Measurements from ENCODE around the gene SLC41A1.

Gene SLC41A1

GRCh38 chr1:205785446-205785845, 27.6 kb downstream of the SLC41A1 start:
- DNase-seq = no peak

DNA sequence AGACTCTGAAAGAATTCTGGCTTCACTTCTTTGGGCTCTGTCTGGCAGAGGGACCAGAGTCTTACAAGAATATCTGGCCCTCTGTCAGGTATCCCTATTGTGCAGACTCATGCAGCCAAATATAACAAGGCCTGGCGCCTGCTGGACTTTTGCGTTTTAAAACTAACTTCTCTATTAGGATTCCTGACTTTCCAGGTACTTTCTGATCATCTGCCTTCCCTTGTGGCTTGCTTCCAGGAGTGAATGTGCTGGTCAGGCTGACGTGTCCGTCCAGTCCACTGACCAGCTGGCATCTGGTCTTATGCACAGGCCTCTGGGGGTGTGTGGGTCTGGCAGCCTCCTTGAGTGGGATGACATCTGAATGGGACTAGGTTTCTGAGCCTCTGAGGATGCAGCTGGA, 29.1 kb downstream of the SLC41A1 start:
- no peak for DNase-seq

- no peak for DNase-seq
Observed at GRCh38 chr1:205783433-205783795, 29.6 kb downstream of the SLC41A1 start.

DNA sequence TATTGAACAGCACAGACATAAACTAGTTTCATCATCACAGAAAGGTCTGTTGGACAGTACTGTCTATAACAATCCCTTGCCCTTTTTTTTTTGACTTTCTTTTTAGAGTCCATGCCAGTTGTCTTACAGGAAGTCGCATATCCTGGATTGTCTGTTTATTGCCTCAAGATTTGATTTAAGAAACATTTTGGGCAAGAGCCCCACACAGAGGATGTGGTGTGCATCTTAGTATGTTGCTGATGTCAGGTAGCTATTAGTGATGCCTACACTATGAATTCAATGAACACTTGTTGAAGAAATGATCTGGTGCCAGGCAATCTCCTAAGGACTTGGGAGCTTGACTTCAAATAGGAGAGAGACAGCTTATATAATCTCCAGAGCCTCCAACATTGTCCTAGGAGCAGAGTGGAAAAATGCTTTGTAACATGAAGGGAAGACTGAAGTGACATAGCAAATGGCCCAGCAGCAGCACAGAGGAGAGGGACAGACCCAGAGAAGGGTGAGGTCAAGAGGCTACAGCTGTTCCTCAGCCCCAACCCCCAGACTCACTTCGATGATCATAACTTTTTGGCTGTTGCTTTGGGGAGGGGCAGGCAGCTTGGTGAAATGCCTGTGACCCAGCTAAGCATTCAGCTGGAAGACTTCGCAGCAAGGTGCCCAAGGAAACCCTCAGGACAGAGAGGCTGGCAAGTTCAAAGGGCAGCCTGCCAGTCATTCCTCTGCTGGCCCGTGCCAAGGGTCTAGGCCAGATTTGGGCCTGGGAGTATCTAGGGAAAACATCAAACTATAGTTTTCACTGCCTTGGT, 30.2 kb downstream of the SLC41A1 start:
- no peak for DNase-seq

GRCh38 chr1:205780335-205780734, 32.7 kb downstream of the SLC41A1 start:
- no peak for DNase-seq

DNA sequence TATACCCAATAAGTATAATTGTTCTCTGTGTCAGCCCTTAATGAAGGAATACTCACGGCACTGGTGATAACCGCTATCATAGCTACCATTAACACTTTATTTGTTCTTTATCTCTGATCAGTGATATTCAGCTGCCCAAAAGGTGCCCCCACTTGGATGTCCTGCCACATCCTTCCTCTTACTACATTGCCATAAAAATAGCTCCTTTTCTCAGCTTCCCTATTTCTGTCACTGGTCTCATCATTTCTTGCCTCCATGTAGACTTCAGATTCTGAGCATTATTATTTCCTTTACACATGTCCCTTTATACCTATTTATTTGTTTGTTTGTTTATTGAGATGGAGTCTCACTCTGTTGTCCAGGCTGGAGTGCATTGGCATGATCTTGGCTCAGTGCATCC, 35.0 kb downstream of the SLC41A1 start:
- no peak for DNase-seq

DNA sequence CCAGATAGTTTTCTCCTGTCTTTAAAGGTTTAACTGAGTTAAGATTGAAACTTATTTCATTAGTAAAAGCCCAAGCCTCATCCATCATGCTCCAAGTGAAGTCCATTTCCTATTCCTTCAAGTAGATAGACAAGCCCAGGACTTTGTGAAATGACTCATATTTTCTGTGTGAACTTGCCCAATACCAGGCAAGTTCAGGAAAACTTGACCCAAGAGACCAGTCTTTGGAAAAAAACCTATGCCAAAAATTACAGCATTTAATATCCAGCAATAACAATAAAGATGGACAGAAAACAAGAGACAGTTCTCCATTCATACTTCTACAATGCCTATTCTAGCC, 37.3 kb downstream of the SLC41A1 start:
- no peak for DNase-seq

GRCh38 chr1:205775015-205775716, 37.8 kb downstream of the SLC41A1 start, which contains the start of gene RAB29:
Gene RAB29 (minus strand): TSS chr1:205775482. CDS start chr1:205774956, 526 bp downstream.
- peak; percentile 81 for DNase-seq

- peak; percentile 59 for DNase-seq
Observed at GRCh38 chr1:205774198-205775014, 38.6 kb downstream of the SLC41A1 start.

DNA sequence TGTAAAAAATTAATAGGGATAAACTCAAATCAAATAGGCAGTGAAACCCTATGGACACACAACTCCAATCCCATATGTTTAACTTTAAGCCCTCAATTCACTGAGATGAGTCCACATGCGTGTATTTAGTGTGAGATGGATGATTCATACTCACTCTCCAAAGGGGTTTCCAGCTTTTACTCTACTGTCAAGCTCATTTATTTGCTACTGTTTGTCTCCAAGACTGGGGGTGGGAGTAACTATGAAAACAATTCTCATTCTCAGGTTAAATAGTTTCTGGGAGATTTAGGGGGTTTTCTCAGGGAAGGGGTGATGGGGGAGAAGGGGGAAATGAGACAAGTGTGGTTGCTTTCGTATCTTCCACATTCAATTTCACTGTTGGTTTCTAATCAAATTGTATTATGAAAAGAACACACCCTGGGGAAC, 40.4 kb downstream of the SLC41A1 start:
- DNase-seq = no peak

DNA sequence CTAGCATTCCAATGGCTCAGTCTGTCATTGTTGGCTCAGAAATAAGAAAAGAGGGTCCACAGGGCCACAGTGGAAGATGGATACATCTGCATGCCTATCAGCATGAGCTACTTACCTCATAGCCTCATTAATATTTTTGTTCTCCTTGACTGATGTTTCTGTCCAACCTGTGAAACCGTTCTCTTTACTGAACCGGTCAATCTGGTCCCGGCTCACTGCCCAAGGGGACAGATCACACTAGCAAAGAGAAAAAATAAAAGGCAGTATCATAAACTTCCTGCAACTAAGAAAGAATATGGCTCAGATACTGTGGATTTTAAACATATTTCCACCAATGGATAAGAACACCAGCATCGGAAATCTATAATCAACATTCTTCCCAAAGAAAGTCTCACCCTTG, 42.4 kb downstream of the SLC41A1 start:
- no peak for DNase-seq

DNA sequence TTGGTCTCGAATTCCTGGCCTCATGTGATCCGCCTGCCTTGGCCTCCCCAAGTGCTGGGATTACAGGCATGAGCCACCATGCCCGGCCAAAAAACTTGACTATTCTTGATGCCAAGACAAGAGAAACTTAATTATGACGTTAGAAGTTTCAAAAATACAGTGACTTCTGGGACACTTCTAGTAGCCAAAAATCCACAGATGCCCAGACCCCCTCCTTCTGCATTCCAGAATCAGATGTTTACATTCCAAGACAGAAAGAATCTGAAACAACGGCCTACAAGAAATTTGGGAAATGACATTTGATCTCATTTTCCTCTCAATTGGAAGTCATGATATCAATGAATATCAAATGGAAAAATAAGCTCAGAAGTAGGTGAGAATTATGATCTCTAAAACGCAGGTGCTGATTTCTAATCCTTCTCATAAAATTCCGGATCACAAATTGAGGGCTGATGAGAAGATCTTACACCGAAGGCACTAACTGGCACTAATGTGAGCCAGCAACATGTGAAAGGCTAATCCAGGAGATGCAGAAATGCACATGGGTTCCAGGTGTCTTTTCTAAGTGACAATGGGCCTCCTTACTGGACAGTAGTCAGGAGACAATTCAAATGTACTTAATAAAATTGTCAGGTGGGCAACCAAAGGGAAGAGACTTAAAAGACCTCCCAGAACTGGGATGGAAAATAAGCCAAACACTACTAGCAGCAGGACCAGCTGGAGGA, 43.2 kb downstream of the SLC41A1 start:
- no peak for DNase-seq

- no peak for DNase-seq
Observed at GRCh38 chr1:205767248-205767647, 45.8 kb downstream of the SLC41A1 start.

DNA sequence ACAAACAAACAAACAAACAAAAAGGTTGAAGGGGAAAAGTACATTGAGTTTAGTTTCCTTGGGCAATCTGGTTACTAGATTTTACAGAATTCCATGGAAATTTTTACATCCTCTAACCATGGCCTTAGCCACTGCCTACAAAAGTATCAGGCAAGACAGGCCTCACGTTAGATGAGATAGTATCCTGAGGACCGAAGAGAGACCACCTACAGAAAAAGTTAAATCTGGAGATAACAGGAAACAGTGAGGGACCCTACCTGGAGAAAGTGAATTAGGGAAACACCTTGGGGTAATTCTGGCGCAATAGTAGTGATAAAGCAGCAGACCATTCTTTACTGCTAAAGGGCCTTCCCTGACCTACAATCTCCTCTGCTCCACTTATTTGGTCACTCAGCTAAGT, 46.4 kb downstream of the SLC41A1 start:
- DNase-seq = no peak

DNA sequence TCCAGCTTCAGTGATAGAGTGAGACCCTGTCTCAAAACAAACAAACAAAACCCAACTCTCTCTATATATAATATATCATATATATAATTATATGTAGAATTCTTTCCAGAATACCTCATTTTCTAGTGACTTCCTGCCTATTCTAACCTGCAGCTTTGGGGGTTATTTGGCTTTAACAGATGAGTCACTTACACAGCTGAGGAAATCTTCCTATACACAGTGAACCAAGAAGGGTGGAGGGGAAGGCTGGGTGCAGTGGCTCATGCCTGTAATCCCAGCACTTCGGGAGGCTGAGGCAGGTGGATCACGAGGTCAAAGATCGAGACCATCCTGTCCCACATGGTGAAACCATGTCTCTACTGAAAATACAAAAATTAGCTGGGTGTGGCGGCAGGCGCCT, 47.0 kb downstream of the SLC41A1 start:
- no peak for DNase-seq

DNA sequence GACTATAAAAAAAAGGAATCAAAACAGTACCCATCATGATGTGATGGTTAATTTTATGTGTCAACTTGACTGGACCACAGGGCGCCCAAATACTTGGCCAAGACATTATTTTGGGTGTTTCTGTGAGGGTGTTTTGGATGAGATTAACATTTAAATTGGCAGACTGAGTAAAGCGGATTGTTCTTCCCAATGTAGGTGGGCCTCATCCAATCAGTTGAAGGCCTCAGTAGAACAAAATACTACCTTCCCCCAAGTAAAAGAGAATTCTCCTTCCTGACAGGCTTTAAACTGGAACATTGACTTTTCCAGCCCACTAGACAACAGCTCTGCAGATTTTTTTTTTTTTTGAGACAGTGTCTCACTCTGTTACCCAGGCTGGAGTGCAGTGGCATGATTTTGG, 48.4 kb downstream of the SLC41A1 start:
- DNase-seq = no peak

DNA sequence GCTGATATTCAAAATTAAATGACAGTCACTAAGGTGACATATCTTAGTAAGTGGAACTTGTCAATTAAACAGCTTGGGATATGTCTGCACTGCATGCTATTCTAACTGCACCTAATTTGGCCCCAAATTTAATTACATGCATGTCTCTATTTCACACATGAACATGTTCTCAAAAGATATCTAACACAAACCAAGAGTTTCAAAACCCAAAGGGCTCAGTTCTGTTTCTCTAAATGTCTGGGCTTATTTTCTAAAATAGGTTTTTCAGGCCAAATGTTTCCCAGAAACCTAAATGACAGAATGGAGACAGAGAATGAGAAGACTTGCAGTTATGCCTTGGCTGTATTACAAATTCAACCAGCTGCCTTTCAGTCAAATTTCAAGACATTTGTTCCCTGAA, 49.0 kb downstream of the SLC41A1 start:
- no peak for DNase-seq

DNA sequence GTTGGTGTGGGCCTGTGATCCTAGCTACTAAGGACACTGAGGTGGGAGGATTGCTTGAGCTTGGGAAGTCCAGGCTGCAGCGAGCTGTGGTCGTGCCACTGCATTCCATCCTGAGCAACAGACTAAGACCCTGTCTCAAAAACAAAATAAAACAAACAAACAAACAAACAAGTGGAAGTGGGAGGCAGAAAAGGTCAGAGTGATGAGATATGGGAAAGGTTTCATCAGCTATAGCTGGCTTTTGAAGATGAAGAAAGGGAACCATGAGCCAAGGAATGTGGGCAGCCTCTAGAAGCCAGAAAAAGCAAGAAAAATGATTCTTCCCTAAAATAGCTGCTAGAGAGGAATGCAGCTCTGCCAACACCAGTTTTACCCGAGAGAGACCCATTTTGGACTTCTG, 52.4 kb downstream of the SLC41A1 start:
- DNase-seq = no peak

DNA sequence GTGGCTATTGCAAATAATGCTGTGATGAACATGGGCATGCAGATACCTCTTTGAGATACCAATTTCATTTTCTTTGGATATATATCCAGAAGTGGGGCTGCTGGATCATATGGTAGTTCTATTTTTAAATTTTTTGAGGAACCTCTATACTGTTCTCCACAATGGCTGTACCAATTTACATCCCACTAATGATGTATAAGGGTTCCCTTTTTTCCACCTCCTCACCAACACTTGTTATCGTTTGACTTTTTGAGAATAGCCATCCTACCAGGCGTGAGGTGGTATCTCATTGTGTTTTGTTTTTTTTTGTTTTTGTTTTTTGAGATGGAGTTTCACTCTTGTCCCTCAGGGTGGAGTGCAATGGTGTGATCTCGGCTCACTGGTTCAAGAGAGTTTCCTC, 56.4 kb downstream of the SLC41A1 start:
- DNase-seq = no peak

DNA sequence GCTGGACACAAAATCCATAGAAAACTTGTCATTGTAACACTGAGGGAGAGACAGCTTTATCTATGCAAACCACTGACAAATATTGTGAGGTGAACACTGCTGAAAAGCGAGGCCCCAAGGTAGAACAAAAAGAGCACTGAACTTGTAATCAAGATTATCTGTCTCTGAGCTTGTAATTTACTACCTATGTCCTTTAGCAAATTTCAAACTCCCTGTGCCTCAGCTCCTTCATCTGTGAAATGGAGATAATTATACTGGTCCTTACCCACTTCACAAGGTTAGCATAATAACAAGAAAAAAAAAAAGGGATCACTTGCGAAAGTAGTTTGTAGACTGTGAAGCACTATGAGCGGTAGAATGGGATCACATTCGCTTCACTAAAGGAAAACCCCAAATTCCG, 58.1 kb downstream of the SLC41A1 start:
- no peak for DNase-seq

DNA sequence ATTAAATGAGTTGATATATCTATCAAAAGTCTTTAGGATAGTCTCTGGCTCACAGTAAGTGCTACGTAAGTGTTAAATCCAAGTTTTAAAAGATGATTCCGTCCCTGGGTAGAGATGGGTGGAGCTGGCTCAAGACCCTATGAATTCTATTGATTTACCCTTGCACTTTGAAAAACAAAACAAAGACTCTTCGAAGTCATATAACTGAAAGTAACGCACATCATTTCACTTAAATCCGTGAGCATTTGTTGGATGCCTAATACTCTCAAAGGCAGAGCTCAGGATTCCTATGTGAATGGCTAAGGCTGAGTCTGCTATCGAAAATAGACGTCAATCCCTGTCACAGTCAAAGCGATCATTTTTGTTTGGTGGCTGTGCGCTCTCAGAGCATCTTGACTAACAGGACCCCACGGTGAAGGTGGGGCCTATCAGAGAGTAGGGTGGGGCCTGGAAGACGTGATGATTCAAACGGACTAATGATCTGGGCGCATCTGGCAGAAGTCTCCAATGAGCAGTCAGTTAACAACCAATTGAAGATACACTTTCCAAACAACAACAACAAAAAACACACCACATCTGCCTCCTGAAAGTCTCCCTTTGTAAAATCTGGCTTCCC, 61.9 kb downstream of the SLC41A1 start:
- DNase-seq = no peak

Measured in right forelimb (tissue), 1 donor.